HG03060 (cell line): ENCODE measurements around the gene RHO.
"Not testable (repeated sequence)": the region's sequence is repeated elsewhere in the genome, so short reads cannot be mapped to it uniquely, and the experiment has no call there.

Experiments used
- ATAC-seq: cut with Tn5 transposase; IDR thresholded peaks from one replicate; pipeline ENCODE4 v1.9.1; 2021; ENCODE audit warnings: low read depth, moderate number of reproducible peaks; ENCODE audit not compliant: unreplicated experiment

Gene RHO

GRCh38 chr3:129498603-129499488 lies 29.6 kb upstream of the RHO start:
- not testable (repeated sequence) for ATAC-seq

- ATAC-seq = not testable (repeated sequence)
Measured at GRCh38 chr3:129499604-129500333, 28.7 kb upstream of the RHO start.

GRCh38 chr3:129500334-129500658 lies 28.1 kb upstream of the RHO start:
- ATAC-seq = no peak

GRCh38 chr3:129501630-129502029 lies 26.8 kb upstream of the RHO start:
- no peak for ATAC-seq

- no peak for ATAC-seq
Measured at GRCh38 chr3:129502641-129503408, 25.6 kb upstream of the RHO start.

GRCh38 chr3:129503471-129504291 lies 24.8 kb upstream of the RHO start:
- no peak for ATAC-seq

GRCh38 chr3:129504471-129505100 lies 23.9 kb upstream of the RHO start:
- no peak for ATAC-seq

- ATAC-seq = no peak
Measured at GRCh38 chr3:129505341-129505740, 23.1 kb upstream of the RHO start.

- no peak for ATAC-seq
Measured at GRCh38 chr3:129506231-129506742, 22.2 kb upstream of the RHO start.

- ATAC-seq = no peak
Measured at GRCh38 chr3:129507181-129507831, 21.1 kb upstream of the RHO start.

- ATAC-seq = no peak
Measured at GRCh38 chr3:129512595-129512994, 15.8 kb upstream of the RHO start.

GRCh38 chr3:129513705-129514104 lies 14.7 kb upstream of the RHO start:
- ATAC-seq = no peak

- no peak for ATAC-seq
Measured at GRCh38 chr3:129514110-129514509, 14.3 kb upstream of the RHO start.

- ATAC-seq = no peak
Measured at GRCh38 chr3:129514563-129514962, 13.9 kb upstream of the RHO start.

- ATAC-seq = not testable (repeated sequence)
Measured at GRCh38 chr3:129515108-129515820, 13.2 kb upstream of the RHO start.

- not testable (repeated sequence) for ATAC-seq
Measured at GRCh38 chr3:129515821-129516432, 12.5 kb upstream of the RHO start.

- no peak for ATAC-seq
Measured at GRCh38 chr3:129517516-129517915, 10.9 kb upstream of the RHO start.

GRCh38 chr3:129518038-129518561 lies 10.3 kb upstream of the RHO start:
- no peak for ATAC-seq
